GM10847 (cell line): ENCODE data around the gene CEP68.

Experiments used
- POLR2A ChIP-seq: IDR thresholded peaks from 2 replicates; pipeline ENCODE4 v1.6.1; 2011; ENCODE audit not compliant: insufficient read length; ENCODE audit errors: extremely low read depth

The CEP68 gene

GRCh38 chr2:65056215-65057053, at the start of gene CEP68:
CEP68 (plus strand) TSS chr2:65056416; CDS start chr2:65069445, 13,029 bp downstream.
- TF ChIP-seq POLR2A = peak; percentile 68

- TF ChIP-seq POLR2A = no peak
Measured at GRCh38 chr2:65013776-65014175, 42.4 kb upstream of the CEP68 start.

- TF ChIP-seq POLR2A = no peak
Measured at GRCh38 chr2:65015731-65016130, 40.5 kb upstream of the CEP68 start.

GRCh38 chr2:65016789-65017188, 39.4 kb upstream of the CEP68 start:
- TF ChIP-seq POLR2A = no peak

- TF ChIP-seq POLR2A = no peak
Measured at GRCh38 chr2:65017335-65017734, 38.9 kb upstream of the CEP68 start.

GRCh38 chr2:65018141-65018582, 38.1 kb upstream of the CEP68 start:
- TF ChIP-seq POLR2A = no peak

- no peak for TF ChIP-seq POLR2A
Measured at GRCh38 chr2:65019010-65019409, 37.2 kb upstream of the CEP68 start.

GRCh38 chr2:65019675-65020195, 36.5 kb upstream of the CEP68 start:
- no peak for TF ChIP-seq POLR2A

- TF ChIP-seq POLR2A = no peak
Measured at GRCh38 chr2:65020943-65021528, 35.2 kb upstream of the CEP68 start.

- TF ChIP-seq POLR2A = no peak
Measured at GRCh38 chr2:65021709-65022108, 34.5 kb upstream of the CEP68 start.

- TF ChIP-seq POLR2A = no peak
Measured at GRCh38 chr2:65022189-65022588, 34.0 kb upstream of the CEP68 start.

GRCh38 chr2:65023742-65024141, 32.5 kb upstream of the CEP68 start:
- TF ChIP-seq POLR2A = no peak

- TF ChIP-seq POLR2A = no peak
Measured at GRCh38 chr2:65024149-65024829, 31.9 kb upstream of the CEP68 start.

GRCh38 chr2:65025453-65026123, 30.6 kb upstream of the CEP68 start:
- TF ChIP-seq POLR2A = no peak

GRCh38 chr2:65026154-65026553, 30.1 kb upstream of the CEP68 start:
- TF ChIP-seq POLR2A = no peak
